Measurements from ENCODE around the gene OR9Q1.

Gene OR9Q1

GRCh38 chr11:58135171-58135570, 111.5 kb downstream of the OR9Q1 start:
- H3K36me3 ChIP-seq (ENCODE audit: control insufficient read depth, insufficient read depth, low read length), result no peaks in the 10 kb centered on the region
- no peak for TF ChIP-seq CTCF (IDR thresholded peaks at IDR 0.05; ENCODE audit: insufficient read depth, low read length, poor library complexity, severe bottlenecking)
- no peak overlapping the region for H3K4me3 ChIP-seq (replicated peaks; ENCODE audit: low read depth, low read length)
- H3K27me3 ChIP-seq (replicated peaks; ENCODE audit: control insufficient read depth, insufficient read depth, low read length), result no peaks in the 10 kb centered on the region
- no peak for DNase-seq (ENCODE audit: extremely low read depth, insufficient read length)

GRCh38 chr11:58142761-58143160, 119.1 kb downstream of the OR9Q1 start:
- H3K36me3 ChIP-seq (ENCODE audit: control insufficient read depth, insufficient read depth, low read length), result no peaks in the 10 kb centered on the region
- no peaks in the 10 kb centered on the region for H3K27me3 ChIP-seq (replicated peaks; ENCODE audit: control insufficient read depth, insufficient read depth, low read length)
- DNase-seq (ENCODE audit: extremely low read depth, insufficient read length), result no peak
- no peak overlapping the region for H3K4me3 ChIP-seq (replicated peaks; ENCODE audit: low read depth, low read length)
- TF ChIP-seq CTCF (IDR thresholded peaks at IDR 0.05; ENCODE audit: insufficient read depth, low read length, poor library complexity, severe bottlenecking), result no peak

GRCh38 chr11:58152781-58153180, 129.1 kb downstream of the OR9Q1 start:
- H3K4me3 ChIP-seq (replicated peaks; ENCODE audit: low read depth, low read length), result no peak overlapping the region
- DNase-seq (ENCODE audit: extremely low read depth, insufficient read length), result no peak
- TF ChIP-seq CTCF (IDR thresholded peaks at IDR 0.05; ENCODE audit: insufficient read depth, low read length, poor library complexity, severe bottlenecking), result no peak
- no peaks in the 10 kb centered on the region for H3K36me3 ChIP-seq (ENCODE audit: control insufficient read depth, insufficient read depth, low read length)
- no peaks in the 10 kb centered on the region for H3K27me3 ChIP-seq (replicated peaks; ENCODE audit: control insufficient read depth, insufficient read depth, low read length)

- Histone ChIP-seq H3K4me3 (replicated peaks; ENCODE audit: low read depth, low read length) (no peak overlapping the region), H3K36me3 (ENCODE audit: control insufficient read depth, insufficient read depth, low read length) (no peaks in the 10 kb centered on the region), H3K27me3 (replicated peaks; ENCODE audit: control insufficient read depth, insufficient read depth, low read length) (no peaks in the 10 kb centered on the region)
- no peak for TF ChIP-seq CTCF (IDR thresholded peaks at IDR 0.05; ENCODE audit: insufficient read depth, low read length, poor library complexity, severe bottlenecking)
- no peak for DNase-seq (ENCODE audit: extremely low read depth, insufficient read length)
These were observed 140.7 kb downstream of the OR9Q1 start for GRCh38 chr11:58164389-58164788.

GRCh38 chr11:58164990-58165389, 141.3 kb downstream of the OR9Q1 start:
- H3K27me3 ChIP-seq (replicated peaks; ENCODE audit: control insufficient read depth, insufficient read depth, low read length), result no peaks in the 10 kb centered on the region
- H3K4me3 ChIP-seq (replicated peaks; ENCODE audit: low read depth, low read length), result no peak overlapping the region
- TF ChIP-seq CTCF (IDR thresholded peaks at IDR 0.05; ENCODE audit: insufficient read depth, low read length, poor library complexity, severe bottlenecking), result no peak
- H3K36me3 ChIP-seq (ENCODE audit: control insufficient read depth, insufficient read depth, low read length), result no peaks in the 10 kb centered on the region
- DNase-seq (ENCODE audit: extremely low read depth, insufficient read length), result no peak

- TF ChIP-seq CTCF (IDR thresholded peaks at IDR 0.05; ENCODE audit: insufficient read depth, low read length, poor library complexity, severe bottlenecking), result no peak
- no peak overlapping the region for H3K4me3 ChIP-seq (replicated peaks; ENCODE audit: low read depth, low read length)
- no peak for DNase-seq (ENCODE audit: extremely low read depth, insufficient read length)
- no peaks in the 10 kb centered on the region for H3K36me3 ChIP-seq (ENCODE audit: control insufficient read depth, insufficient read depth, low read length)
- no peaks in the 10 kb centered on the region for H3K27me3 ChIP-seq (replicated peaks; ENCODE audit: control insufficient read depth, insufficient read depth, low read length)
These were observed 141.9 kb downstream of the OR9Q1 start for GRCh38 chr11:58165504-58166106.

All from GM06990 (cell line).